Mesendoderm (in vitro differentiated cells): ENCODE results near the gene EGFLAM.

ENCODE experiments used
- DNase-seq: peaks from one replicate; pipeline ENCODE4 v3.0.0; 2013
- H2AK5ac ChIP-seq: 2 replicates; pipeline ENCODE4 v1.6.1; 2013; ENCODE audit warnings: low read length, inconsistent platforms
- H2BK120ac ChIP-seq: 2 replicates; pipeline ENCODE4 v1.6.1; 2013; ENCODE audit warnings: low read depth, mild to moderate bottlenecking, low read length, moderate library complexity, mixed read lengths
- H2BK15ac ChIP-seq: replicated peaks from 2 replicates; pipeline ENCODE4 v1.6.1; 2013; ENCODE audit warnings: low read depth, mild to moderate bottlenecking, moderate library complexity
- H2BK5ac ChIP-seq: 2 replicates; pipeline ENCODE4 v1.6.1; 2013; ENCODE audit warnings: low read length, inconsistent platforms
- H3K18ac ChIP-seq: 2 replicates; pipeline ENCODE4 v1.6.1; 2013; ENCODE audit warnings: mild to moderate bottlenecking, low read length, mixed read lengths
- H3K23ac ChIP-seq: one replicate; pipeline ENCODE4 v1.6.1; 2013; ENCODE audit warnings: low read length
- H3K27ac ChIP-seq: 2 replicates; pipeline ENCODE4 v1.5.1; 2013; ENCODE audit warnings: low read depth, mild to moderate bottlenecking, inconsistent platforms, low read length, moderate library complexity
- H3K27me3 ChIP-seq: 2 replicates; pipeline ENCODE4 v1.6.1; 2013; ENCODE audit warnings: low read length, control low read depth, mild to moderate bottlenecking, inconsistent platforms; ENCODE audit not compliant: insufficient read depth, poor library complexity
- H3K36me3 ChIP-seq: 2 replicates; pipeline ENCODE4 v1.6.1; 2013; ENCODE audit warnings: low read length, inconsistent platforms; ENCODE audit not compliant: control insufficient read depth, insufficient read depth
- H3K4ac ChIP-seq: one replicate; pipeline ENCODE4 v1.6.1; 2013; ENCODE audit warnings: low read depth, mild to moderate bottlenecking, low read length, moderate library complexity
- H3K4me1 ChIP-seq: 2 replicates; pipeline ENCODE4 v1.6.1; 2013; ENCODE audit warnings: low read depth, low read length, inconsistent platforms; ENCODE audit not compliant: control insufficient read depth
- H3K4me2 ChIP-seq: 2 replicates; pipeline ENCODE4 v1.6.1; 2013; ENCODE audit warnings: low read length
- H3K4me3 ChIP-seq: 2 replicates; pipeline ENCODE4 v1.5.1; 2013; ENCODE audit warnings: mild to moderate bottlenecking, low read length
- H3K56ac ChIP-seq: one replicate; pipeline ENCODE4 v1.6.1; 2013; ENCODE audit warnings: low read length
- H3K79me1 ChIP-seq: 2 replicates; pipeline ENCODE4 v1.6.1; 2013; ENCODE audit warnings: low read length, inconsistent platforms
- H3K79me2 ChIP-seq: 2 replicates; pipeline ENCODE4 v1.6.1; 2013; ENCODE audit warnings: mild to moderate bottlenecking, low read length; ENCODE audit not compliant: control insufficient read depth, insufficient read depth
- H3K9ac ChIP-seq: 2 replicates; pipeline ENCODE4 v1.6.1; 2013; ENCODE audit warnings: low read length, inconsistent platforms
- H4K5ac ChIP-seq: one replicate; pipeline ENCODE4 v1.6.1; 2013; ENCODE audit warnings: low read length
- H4K8ac ChIP-seq: one replicate; pipeline ENCODE4 v1.6.1; 2013; ENCODE audit warnings: low read depth, mild to moderate bottlenecking, control low read depth, low read length, moderate library complexity
- WGBS: extraction: QIAGEN DNeasy Blood & Tissue Kit; methylation state at CpG from one replicate; pipeline ENCODE4 v1.1.7; 2013; ENCODE audit warnings: low lambda C conversion rate, missing lambda C conversion rate; ENCODE audit not compliant: insufficient coverage; ENCODE audit errors: extremely low coverage; 5-methylcytosine and 5-hydroxymethylcytosine counted together

EGFLAM gene

GRCh38 chr5:38316544-38317224, 58.3 kb downstream of the EGFLAM start:
- Histone ChIP-seq H3K4me3 (no peak overlapping the region), H3K27ac (no peak overlapping the region), H4K5ac (no peak overlapping the region), H2BK15ac (no peak overlapping the region), H3K4ac (no peak overlapping the region), H3K79me2 (no peaks in the 10 kb centered on the region), H2BK120ac (no peak overlapping the region), H3K36me3 (peaks cover 11% of the 10 kb centered on the region), H3K23ac (no peak overlapping the region), H2AK5ac (no peak overlapping the region), H3K9ac (no peak overlapping the region), H3K18ac (no peak overlapping the region), H3K27me3 (no peaks in the 10 kb centered on the region), H3K56ac (no peak overlapping the region), H2BK5ac (no peak overlapping the region), H3K4me1 (no peaks in the 10 kb centered on the region), H3K79me1 (no peaks in the 10 kb centered on the region), H4K8ac (no peak overlapping the region), H3K4me2 (no peak overlapping the region)
- DNase-seq: no peak
- WGBS: no CpG with 5 or more reads among the region's 6 CpGs

- H2AK5ac ChIP-seq: no peak overlapping the region
- DNase-seq: no peak
- no peak overlapping the region for H3K4ac ChIP-seq
- no peak overlapping the region for H3K56ac ChIP-seq
- H3K36me3 ChIP-seq: peaks cover 14% of the 10 kb centered on the region
- H3K79me2 ChIP-seq: no peaks in the 10 kb centered on the region
- no peak overlapping the region for H2BK120ac ChIP-seq
- no peak overlapping the region for H2BK15ac ChIP-seq
- H3K4me3 ChIP-seq: no peak overlapping the region
- no peak overlapping the region for H4K8ac ChIP-seq
- H3K79me1 ChIP-seq: no peaks in the 10 kb centered on the region
- H3K23ac ChIP-seq: no peak overlapping the region
- H4K5ac ChIP-seq: no peak overlapping the region
- no peak overlapping the region for H3K27ac ChIP-seq
- H3K27me3 ChIP-seq: no peaks in the 10 kb centered on the region
- H3K18ac ChIP-seq: no peak overlapping the region
- whole genome bisulfite sequencing: no CpG with 5 or more reads among the region's 3 CpGs
- H3K4me2 ChIP-seq: no peak overlapping the region
- H3K9ac ChIP-seq: no peak overlapping the region
- no peaks in the 10 kb centered on the region for H3K4me1 ChIP-seq
- H2BK5ac ChIP-seq: no peak overlapping the region
These were observed 59.5 kb downstream of the EGFLAM start for GRCh38 chr5:38317868-38318267.

- Histone ChIP-seq H3K36me3 (peaks cover 14% of the 10 kb centered on the region), H2AK5ac (no peak overlapping the region), H3K4me2 (no peak overlapping the region), H4K8ac (no peak overlapping the region), H2BK5ac (no peak overlapping the region), H2BK120ac (no peak overlapping the region), H3K4me3 (no peak overlapping the region), H3K4me1 (no peaks in the 10 kb centered on the region), H3K56ac (no peak overlapping the region), H2BK15ac (no peak overlapping the region), H3K27me3 (no peaks in the 10 kb centered on the region), H3K27ac (no peak overlapping the region), H4K5ac (no peak overlapping the region), H3K9ac (no peak overlapping the region), H3K79me1 (no peaks in the 10 kb centered on the region), H3K79me2 (no peaks in the 10 kb centered on the region), H3K4ac (no peak overlapping the region), H3K18ac (no peak overlapping the region), H3K23ac (no peak overlapping the region)
- no CpG with 5 or more reads among the region's 3 CpGs for WGBS
- peak; percentile 77 for DNase-seq
These were observed 61.1 kb downstream of the EGFLAM start for GRCh38 chr5:38319491-38319890.

GRCh38 chr5:38321978-38322377, 63.6 kb downstream of the EGFLAM start:
- no peak overlapping the region for H2AK5ac ChIP-seq
- H3K79me1 ChIP-seq: peaks cover 3% of the 10 kb centered on the region
- H3K27me3 ChIP-seq: no peaks in the 10 kb centered on the region
- H3K23ac ChIP-seq: no peak overlapping the region
- H3K27ac ChIP-seq: no peak overlapping the region
- H2BK120ac ChIP-seq: no peak overlapping the region
- H3K4me1 ChIP-seq: no peaks in the 10 kb centered on the region
- H3K4me2 ChIP-seq: no peak overlapping the region
- no peak overlapping the region for H3K9ac ChIP-seq
- DNase-seq: no peak
- H3K4me3 ChIP-seq: no peak overlapping the region
- H3K18ac ChIP-seq: no peak overlapping the region
- WGBS: no CpG with 5 or more reads among the region's 7 CpGs
- H4K8ac ChIP-seq: no peak overlapping the region
- H4K5ac ChIP-seq: no peak overlapping the region
- H3K4ac ChIP-seq: no peak overlapping the region
- H3K56ac ChIP-seq: no peak overlapping the region
- H3K79me2 ChIP-seq: no peaks in the 10 kb centered on the region
- H3K36me3 ChIP-seq: peaks cover 23% of the 10 kb centered on the region
- H2BK5ac ChIP-seq: no peak overlapping the region
- no peak overlapping the region for H2BK15ac ChIP-seq

GRCh38 chr5:38323645-38324295, 65.4 kb downstream of the EGFLAM start:
- Histone ChIP-seq H3K4ac (no peak overlapping the region), H3K36me3 (peaks cover 20% of the 10 kb centered on the region), H3K23ac (no peak overlapping the region), H3K79me2 (peaks cover 2% of the 10 kb centered on the region), H3K9ac (no peak overlapping the region), H2BK120ac (no peak overlapping the region), H2AK5ac (no peak overlapping the region), H3K56ac (no peak overlapping the region), H2BK15ac (no peak overlapping the region), H3K4me2 (no peak overlapping the region), H3K18ac (no peak overlapping the region), H3K27ac (no peak overlapping the region), H4K8ac (no peak overlapping the region), H4K5ac (no peak overlapping the region), H3K79me1 (peaks cover 6% of the 10 kb centered on the region), H3K4me1 (no peaks in the 10 kb centered on the region), H3K4me3 (no peak overlapping the region), H2BK5ac (no peak overlapping the region), H3K27me3 (no peaks in the 10 kb centered on the region)
- no CpG with 5 or more reads among the region's 9 CpGs for WGBS
- no peak for DNase-seq
